ENCODE measurements around the gene CDH11. TPM values are rescaled to one million over a fixed set of nuclear protein-coding genes. Genes with fewer than 3 reads are reported as not detected.

CDH11 gene
- total and polyA plus RNA-seq, 10 of the 15 experiments (the other 5 are each of a cell fraction or from before 2014, with no cell fraction given) = 0.31 to 9.7 (median 0.87) TPM

GRCh38 chr16:64903770-64904169 lies 218.1 kb downstream of the CDH11 start:
- H3K9ac ChIP-seq (ENCODE audit: control insufficient read depth, insufficient read depth, low read length) = no peak overlapping the region
- FAIRE-seq (no peak), ATAC-seq (no peak), DNase-seq (ENCODE audit: low read depth, low spot score) (no peak)
- no TSS peak for BruUV-seq (replicated peaks)
- H3K4me2 ChIP-seq (ENCODE audit: control insufficient read depth, insufficient read depth) = no peak overlapping the region
- H3K27me3 ChIP-seq (replicated peaks in 1 of 2; ENCODE audit: control insufficient read depth in 2 of 2, insufficient read depth in 2 of 2, low read length in 1 of 2) = no peaks in the 10 kb centered on the region
- POLR2A ChIA-PET = no interaction called here
- H3K4me1 ChIP-seq (ENCODE audit: control insufficient read depth, insufficient read depth, low read length) = no peaks in the 10 kb centered on the region
- RAD21 ChIA-PET (ENCODE audit: unreplicated experiment) = no interaction called here
- intact Hi-C loops (cut with micrococcal nuclease; ENCODE audit: unreplicated experiment) = no loop called here
- in situ Hi-C loops (cut with MboI) = no loop called here
- no peaks in the 10 kb centered on the region for H3K9me3 ChIP-seq (replicated peaks; ENCODE audit: control insufficient read depth, insufficient read depth, low read length)
- H3K36me3 ChIP-seq (ENCODE audit: control insufficient read depth in 2 of 2, insufficient read depth in 2 of 2, low read length in 1 of 2) = no peaks in the 10 kb centered on the region
- H3K79me2 ChIP-seq (ENCODE audit: control insufficient read depth, insufficient read depth, low read length) = no peaks in the 10 kb centered on the region
- SMC1A ChIA-PET (ENCODE audit: uncharacterized antibody, unreplicated experiment) = interaction anchor here (1.3 to 2.0 kb wide), 6 partner anchors 11 to 79 kb away, joined by 3 to 11 read pairs (median 6); no protein-coding TSS in a partner anchor
- H4K20me1 ChIP-seq (ENCODE audit: control insufficient read depth, insufficient read depth) = no peaks in the 10 kb centered on the region
- 3% methylated on average over 3 of the region's 3 CpGs for WGBS (ENCODE audit: insufficient coverage, insufficient replicate concordance, low lambda C conversion rate, missing lambda C conversion rate)
- H3K27ac ChIP-seq (ENCODE audit: control insufficient read depth, insufficient read depth) = no peak overlapping the region
- TF ChIP-seq POLR2A (IDR thresholded peaks at IDR 0.05; ENCODE audit: low read depth, low read length) (no peak), NR2C1 (IDR thresholded peaks at IDR 0.05) (no peak), CREM (IDR thresholded peaks at IDR 0.05; ENCODE audit: low read depth) (no peak), MXI1 (IDR thresholded peaks at IDR 0.05; ENCODE audit: low read depth, low read length) (no peak), ZNF207 (IDR thresholded peaks at IDR 0.05; ENCODE audit: borderline replicate concordance) (no peak), MAX (IDR thresholded peaks at IDR 0.05; ENCODE audit: low read depth, low read length) (no peak), ZBTB11 (CRISPR knock-in tag; IDR thresholded peaks at IDR 0.05) (no peak), PKNOX1 (IDR thresholded peaks at IDR 0.05) (no peak), NR2F1 (conservative IDR thresholded peaks at IDR 0.05) (no peak), REST (IDR thresholded peaks at IDR 0.05; ENCODE audit: low read depth, low read length) (no peak), HDAC2 (IDR thresholded peaks at IDR 0.05) (no peak), ESRRA (IDR thresholded peaks at IDR 0.05; ENCODE audit: low read length) (no peak)
- no peak overlapping the region for H3K4me3 ChIP-seq
- CTCF ChIA-PET = interaction anchor here (1.0 to 2.4 kb wide), 3 partner anchors 12 to 84 kb away, joined by 3 to 9 read pairs (median 4); no protein-coding TSS in a partner anchor
- H2AFZ ChIP-seq (ENCODE audit: control insufficient read depth, low read depth, low read length) = no peak overlapping the region

All from GM12878 (cell line).